ENCODE results near the gene DENND5A.

DENND5A gene

DNA sequence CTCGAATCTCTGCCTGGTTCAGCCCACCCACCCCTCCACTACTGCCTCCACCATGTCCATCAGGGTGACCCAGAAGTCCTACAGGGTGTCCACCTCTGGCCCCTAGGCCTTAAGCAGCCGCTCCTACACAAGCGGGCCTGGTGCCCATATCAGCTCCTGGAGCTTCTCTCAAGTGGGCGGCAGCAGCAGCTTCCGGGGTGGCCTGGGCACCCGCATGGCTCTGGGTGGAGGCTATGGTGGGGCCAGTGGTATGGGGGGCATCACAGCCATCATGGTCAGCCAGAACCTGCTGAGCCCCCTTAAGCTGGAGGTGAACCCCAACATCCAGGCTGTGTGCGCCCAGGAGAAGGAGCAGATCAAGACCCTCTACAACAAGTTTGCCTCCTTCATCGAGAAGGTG is 170.7 kb downstream of the DENND5A start:
- no peak for DNase-seq

DNA sequence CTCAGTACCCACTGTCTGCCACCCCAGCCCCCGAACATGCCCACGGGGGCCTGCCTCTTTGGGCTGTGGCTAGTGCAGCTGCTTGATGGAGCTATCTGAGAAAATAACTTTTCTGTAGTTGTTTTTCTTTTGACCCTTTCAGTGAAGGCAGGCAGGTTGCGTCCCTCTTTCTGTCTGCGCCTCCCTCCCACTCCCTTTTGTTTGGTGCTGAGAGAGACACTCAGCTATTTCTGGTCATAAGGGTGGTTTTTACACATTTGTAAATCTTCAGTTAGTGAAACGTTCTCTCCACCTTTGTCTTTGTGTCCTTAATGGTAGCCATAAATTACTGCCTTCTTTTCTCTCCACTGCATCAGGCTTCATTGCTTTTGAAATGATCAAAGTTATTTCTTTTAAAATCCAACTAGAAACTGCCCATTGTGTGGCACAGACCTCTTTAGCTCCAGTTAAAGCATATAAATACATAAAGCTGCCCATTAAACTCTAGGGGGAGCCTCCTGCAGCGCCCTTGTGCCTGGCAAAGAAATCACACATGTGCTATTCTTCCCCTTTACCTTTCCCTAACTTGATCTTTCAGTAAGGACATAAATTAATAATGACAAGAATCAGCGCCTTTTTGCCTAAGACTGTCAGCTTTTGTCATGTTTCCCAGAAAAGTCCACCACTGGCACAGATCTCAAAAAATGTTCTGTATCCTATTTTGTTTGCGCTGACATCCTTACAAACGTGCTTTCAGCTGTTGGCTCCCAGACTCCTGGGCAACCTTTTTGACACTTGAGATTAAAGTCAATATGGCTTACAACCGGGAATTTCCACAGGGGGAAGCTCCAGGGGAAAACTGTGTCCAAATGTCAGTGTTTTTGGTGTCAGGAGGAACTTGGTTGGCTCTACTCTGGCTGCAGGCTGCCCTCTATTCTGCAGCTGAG is 172.0 kb downstream of the DENND5A start:
- no peak for DNase-seq

DNA sequence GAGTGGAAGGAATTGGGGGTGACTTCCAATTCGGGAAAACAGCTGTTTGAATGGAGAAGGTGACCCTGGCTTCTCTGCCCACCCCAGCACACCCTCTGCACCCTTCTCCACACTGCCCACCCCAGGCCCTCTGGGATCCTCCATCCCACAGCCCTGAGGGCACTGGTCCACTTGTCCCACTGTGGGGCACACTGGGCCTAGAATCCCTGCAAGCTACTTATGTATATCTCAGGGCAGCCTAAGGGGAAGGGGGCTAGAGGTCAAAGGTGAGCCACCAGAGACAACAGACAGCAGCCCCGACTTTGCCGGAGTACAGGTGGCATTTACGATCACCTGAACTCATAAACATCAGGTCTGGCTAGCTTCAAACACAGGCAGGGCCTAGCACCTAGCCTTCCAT is 173.1 kb downstream of the DENND5A start:
- no peak for DNase-seq

- no peak for DNase-seq
Measured at GRCh38 chr11:9091044-9091922, 173.9 kb downstream of the DENND5A start, which contains the start of gene SCUBE2. Gene SCUBE2 (minus strand): TSS chr11:9091599. CDS start chr11:9091528, 71 bp downstream.

GRCh38 chr11:9090488-9091043 is 174.6 kb downstream of the DENND5A start:
- no peak for DNase-seq

DNA sequence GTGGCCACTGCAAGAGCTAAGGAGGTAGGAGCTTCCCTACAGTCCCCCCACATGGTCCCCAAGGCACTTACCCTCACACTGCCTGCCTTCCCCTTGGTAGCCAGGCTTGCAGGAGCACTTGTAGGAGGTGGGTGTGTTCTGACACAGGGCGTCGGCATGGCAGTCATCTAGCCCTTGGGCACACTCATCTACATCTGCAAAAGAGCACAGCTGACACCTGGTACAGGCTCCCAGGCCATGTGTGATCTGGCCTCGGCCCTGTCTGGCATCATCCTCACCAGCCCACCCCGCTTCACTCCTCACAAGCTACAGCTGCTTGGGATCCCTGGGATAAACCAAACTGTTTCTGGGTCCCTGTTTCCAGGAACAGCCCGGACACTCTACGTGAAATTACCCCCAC is 175.5 kb downstream of the DENND5A start:
- DNase-seq, result no peak

DNA sequence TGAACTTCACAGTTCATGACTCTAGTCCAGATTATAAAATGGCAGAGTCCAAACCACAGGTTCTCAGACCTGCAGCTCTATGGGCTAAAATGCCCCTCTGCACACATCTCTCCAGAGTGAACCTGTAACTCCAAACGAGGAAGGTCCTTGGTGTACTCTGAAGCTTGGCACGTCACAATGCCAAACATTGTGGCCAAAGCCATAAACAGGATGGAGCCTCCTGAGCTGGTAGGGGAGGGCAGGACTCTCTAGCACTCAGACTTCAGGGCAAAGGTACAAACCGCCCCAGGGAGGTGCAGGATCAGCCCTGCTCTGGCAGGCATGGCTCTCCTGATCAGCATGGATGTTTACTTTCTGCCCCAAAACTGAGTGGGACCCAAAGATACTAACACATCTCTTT is 176.1 kb downstream of the DENND5A start:
- no peak for DNase-seq

Measured in activated CD4-positive, alpha-beta T cell treated with anti-CD3 and anti-CD28 coated beads, Interleukin-2, amount 50 U/mL, for 4 hours (primary cell).